ENCODE measurements around the gene TTLL9.

DNA sequence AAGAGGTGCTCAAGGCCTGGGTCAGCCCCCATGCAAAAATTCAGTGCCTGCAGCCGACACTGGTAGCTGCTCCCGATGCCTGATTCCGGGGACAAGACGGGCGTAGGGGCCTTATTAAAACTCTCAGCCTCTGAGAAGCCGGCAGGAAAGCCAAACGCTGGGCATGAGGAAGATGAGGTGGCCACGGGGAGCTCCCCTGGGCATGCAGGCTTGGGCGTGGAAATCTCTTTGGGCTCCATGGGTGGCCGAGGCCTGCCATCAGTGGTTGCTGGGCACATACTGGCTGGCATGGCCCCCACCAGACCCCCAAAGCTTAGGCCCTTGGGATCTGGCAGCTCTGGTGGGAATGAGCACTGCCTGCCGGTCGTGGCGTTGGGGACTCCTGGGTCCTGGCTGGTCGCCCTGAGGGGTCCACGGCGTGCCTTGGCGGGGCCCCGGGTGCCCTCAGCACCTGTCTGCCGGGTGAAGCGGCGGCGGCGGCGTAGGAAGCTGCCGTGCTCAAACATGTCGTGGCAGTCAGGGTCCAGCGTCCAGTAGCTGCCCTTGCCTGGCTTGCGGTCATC lies 25.6 kb upstream of the TTLL9 start:
- TF ChIP-seq, protein P1, sequence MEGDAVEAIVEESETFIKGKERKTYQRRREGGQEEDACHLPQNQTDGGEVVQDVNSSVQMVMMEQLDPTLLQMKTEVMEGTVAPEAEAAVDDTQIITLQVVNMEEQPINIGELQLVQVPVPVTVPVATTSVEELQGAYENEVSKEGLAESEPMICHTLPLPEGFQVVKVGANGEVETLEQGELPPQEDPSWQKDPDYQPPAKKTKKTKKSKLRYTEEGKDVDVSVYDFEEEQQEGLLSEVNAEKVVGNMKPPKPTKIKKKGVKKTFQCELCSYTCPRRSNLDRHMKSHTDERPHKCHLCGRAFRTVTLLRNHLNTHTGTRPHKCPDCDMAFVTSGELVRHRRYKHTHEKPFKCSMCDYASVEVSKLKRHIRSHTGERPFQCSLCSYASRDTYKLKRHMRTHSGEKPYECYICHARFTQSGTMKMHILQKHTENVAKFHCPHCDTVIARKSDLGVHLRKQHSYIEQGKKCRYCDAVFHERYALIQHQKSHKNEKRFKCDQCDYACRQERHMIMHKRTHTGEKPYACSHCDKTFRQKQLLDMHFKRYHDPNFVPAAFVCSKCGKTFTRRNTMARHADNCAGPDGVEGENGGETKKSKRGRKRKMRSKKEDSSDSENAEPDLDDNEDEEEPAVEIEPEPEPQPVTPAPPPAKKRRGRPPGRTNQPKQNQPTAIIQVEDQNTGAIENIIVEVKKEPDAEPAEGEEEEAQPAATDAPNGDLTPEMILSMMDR (IDR thresholded peaks at IDR 0.05): no peak
- TF ChIP-seq POLR2A (IDR thresholded peaks at IDR 0.05): no peak
